MCF 10A (cell line): ENCODE measurements around the gene MATCAP1. TPM values are rescaled to one million over a fixed set of nuclear protein-coding genes. Genes with fewer than 3 reads are reported as not detected.

Experiments used
- BruUV-seq: library from RNA; stranded (reverse); fragments of 400-500 nt; replicated peaks from 2 replicates; lab custom pipeline; 2021; lab: Mats Ljungman, UMichigan
- CTCF ChIA-PET: fragments of 300-600 bp; sonication (Branson Sonifier 250); formaldehyde crosslinking; extraction: SDS; loops from one replicate; lab custom pipeline; 2021; ENCODE audit warnings: antibody characterized with exemption, inconsistent platforms; lab: Yijun Ruan, JAX
- POLR2A ChIA-PET: fragments of 300-600, 350-650 bp; sonication (Branson Sonifier 250); formaldehyde crosslinking; extraction: SDS; loops from one replicate; lab custom pipeline; 2020; ENCODE audit warnings: antibody characterized with exemption, inconsistent platforms; lab: Yijun Ruan, JAX
- DNase-seq: peaks from one replicate; pipeline ENCODE4 v3.0.0-alpha.2; 2018; ENCODE audit not compliant: unreplicated experiment
- H3K27ac Mint-ChIP-seq: one replicate; pipeline ENCODE4 v1.8.0; 2022; ENCODE audit warnings: mild to moderate bottlenecking, low read depth, mixed read lengths; ENCODE audit not compliant: unreplicated experiment
- H3K27me3 Mint-ChIP-seq: one replicate; pipeline ENCODE4 v1.8.0; 2022; ENCODE audit warnings: mixed read lengths; ENCODE audit not compliant: insufficient read depth, unreplicated experiment
- H3K36me3 Mint-ChIP-seq: one replicate; pipeline ENCODE4 v1.8.0; 2022; ENCODE audit warnings: mild to moderate bottlenecking, moderate library complexity, mixed read lengths; ENCODE audit not compliant: insufficient read depth, unreplicated experiment
- H3K4me1 Mint-ChIP-seq: one replicate; pipeline ENCODE4 v1.8.0; 2022; ENCODE audit warnings: mixed read lengths; ENCODE audit not compliant: insufficient read depth, unreplicated experiment
- H3K4me3 Mint-ChIP-seq: one replicate; pipeline ENCODE4 v1.8.0; 2022; ENCODE audit warnings: mild to moderate bottlenecking, moderate library complexity, mixed read lengths; ENCODE audit not compliant: unreplicated experiment
- H3K9me3 Mint-ChIP-seq: one replicate; pipeline ENCODE4 v1.8.0; 2022; ENCODE audit warnings: mixed read lengths; ENCODE audit not compliant: unreplicated experiment
- intact Hi-C: fragments of 100-400 bp; cut with micrococcal nuclease; formaldehyde crosslinking; loops from 2 replicates; pipeline ENCODE4 v1.14.1; 2022
- total RNA-seq: library from RNA; stranded (reverse); gene quantifications from 2 replicates; pipeline ENCODE4 v1.2.3, GENCODE V29; 2022
- TF ChIP-seq, protein P1 (sequence below): fragments of 200-600 bp; IDR thresholded peaks from one replicate; pipeline ENCODE4 v1.8.0; 2022; ENCODE audit warnings: antibody characterized with exemption, mild to moderate bottlenecking; ENCODE audit not compliant: unreplicated experiment

The MATCAP1 gene
- total RNA-seq, 1 experiment from 2014 or later, result 18.1 TPM

GRCh38 chr16:67216612-67217490 lies 33.1 kb upstream of the MATCAP1 start:
- no TSS peak for BruUV-seq
- Mint-ChIP-seq H3K9me3 (no peaks in the 10 kb centered on the region), H3K36me3 (peaks cover 7% of the 10 kb centered on the region), H3K4me1 (peaks cover 15% of the 10 kb centered on the region), H3K27ac (no peak overlapping the region), H3K4me3 (no peak overlapping the region), H3K27me3 (no peaks in the 10 kb centered on the region)
- CTCF ChIA-PET, result interaction anchor here (0.6 to 1.2 kb wide), 4 partner anchors 10 to 240 kb away, joined by 3 to 5 read pairs (median 4); partner anchors contain the start of gene TMEM208
- POLR2A ChIA-PET, result interaction anchor here (1.3 kb wide), 1 partner anchor 10 kb away, joined by 6 read pairs; the partner anchor contains the start of gene TMEM208
- TF ChIP-seq, protein P1, sequence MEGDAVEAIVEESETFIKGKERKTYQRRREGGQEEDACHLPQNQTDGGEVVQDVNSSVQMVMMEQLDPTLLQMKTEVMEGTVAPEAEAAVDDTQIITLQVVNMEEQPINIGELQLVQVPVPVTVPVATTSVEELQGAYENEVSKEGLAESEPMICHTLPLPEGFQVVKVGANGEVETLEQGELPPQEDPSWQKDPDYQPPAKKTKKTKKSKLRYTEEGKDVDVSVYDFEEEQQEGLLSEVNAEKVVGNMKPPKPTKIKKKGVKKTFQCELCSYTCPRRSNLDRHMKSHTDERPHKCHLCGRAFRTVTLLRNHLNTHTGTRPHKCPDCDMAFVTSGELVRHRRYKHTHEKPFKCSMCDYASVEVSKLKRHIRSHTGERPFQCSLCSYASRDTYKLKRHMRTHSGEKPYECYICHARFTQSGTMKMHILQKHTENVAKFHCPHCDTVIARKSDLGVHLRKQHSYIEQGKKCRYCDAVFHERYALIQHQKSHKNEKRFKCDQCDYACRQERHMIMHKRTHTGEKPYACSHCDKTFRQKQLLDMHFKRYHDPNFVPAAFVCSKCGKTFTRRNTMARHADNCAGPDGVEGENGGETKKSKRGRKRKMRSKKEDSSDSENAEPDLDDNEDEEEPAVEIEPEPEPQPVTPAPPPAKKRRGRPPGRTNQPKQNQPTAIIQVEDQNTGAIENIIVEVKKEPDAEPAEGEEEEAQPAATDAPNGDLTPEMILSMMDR, result no peak
- no peak for DNase-seq
- intact Hi-C loops, result no loop called here

- TF ChIP-seq, protein P1, result no peak
- peaks cover 7% of the 10 kb centered on the region for H3K36me3 Mint-ChIP-seq
- no peak overlapping the region for H3K4me3 Mint-ChIP-seq
- DNase-seq, result no peak
- peak overlapping the region; percentile 25 for H3K27ac Mint-ChIP-seq
- H3K27me3 Mint-ChIP-seq, result no peaks in the 10 kb centered on the region
- H3K4me1 Mint-ChIP-seq, result peaks cover 15% of the 10 kb centered on the region
- no TSS peak for BruUV-seq
- CTCF ChIA-PET, result interaction anchor here (0.5 kb wide), 1 partner anchor 175 kb away, joined by 3 read pairs; no protein-coding TSS in a partner anchor
- intact Hi-C loops, result no loop called here
- no peaks in the 10 kb centered on the region for H3K9me3 Mint-ChIP-seq
- POLR2A ChIA-PET, result no interaction called here
These were observed 31.9 kb upstream of the MATCAP1 start for GRCh38 chr16:67215706-67216105.

DNA sequence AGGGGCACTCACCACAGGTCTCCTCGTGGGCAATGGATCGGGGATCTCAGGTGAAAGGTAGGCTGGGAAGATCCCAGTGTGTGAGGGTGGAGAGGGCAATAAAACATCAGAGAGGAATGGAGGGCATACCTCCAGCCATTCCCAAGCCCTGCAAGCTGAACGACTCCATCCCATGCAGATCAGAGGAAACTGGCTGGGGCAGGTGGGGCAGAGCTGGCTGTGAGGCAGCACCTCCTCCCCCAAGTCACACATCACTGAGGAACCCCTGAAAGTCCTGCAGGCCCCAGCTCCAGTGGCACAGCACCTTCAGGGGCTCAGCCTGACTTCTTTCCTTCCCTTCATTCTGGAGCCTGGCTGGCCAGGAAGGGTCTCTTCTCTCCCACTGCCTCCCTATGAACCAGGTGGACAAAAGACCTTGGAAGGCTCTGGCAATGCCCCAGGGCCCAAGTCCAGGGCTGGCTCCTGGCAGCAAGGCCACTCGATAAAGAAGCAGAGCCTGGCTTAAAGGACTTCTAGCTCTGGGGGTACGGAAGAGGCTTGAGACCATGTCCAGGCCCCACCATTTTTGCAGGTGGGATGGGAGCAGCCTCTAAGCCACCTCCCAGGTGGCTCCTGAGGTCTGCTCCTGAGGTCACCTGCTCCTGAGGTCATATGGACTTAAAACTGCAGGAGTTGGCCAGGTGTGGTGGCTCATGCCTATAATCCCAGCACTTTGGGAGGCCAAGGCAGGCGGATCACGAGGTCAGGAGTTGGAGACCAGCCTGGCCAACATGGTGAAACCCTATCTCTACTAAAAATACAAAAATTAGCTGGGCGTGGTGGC lies 29.6 kb upstream of the MATCAP1 start:
- Mint-ChIP-seq H3K27ac (peak overlapping the region; percentile 69), H3K36me3 (peaks cover 7% of the 10 kb centered on the region), H3K9me3 (no peaks in the 10 kb centered on the region), H3K4me3 (peak overlapping the region; percentile 39), H3K4me1 (peaks cover 25% of the 10 kb centered on the region), H3K27me3 (no peaks in the 10 kb centered on the region)
- POLR2A ChIA-PET, result interaction anchor here (0.6 to 9.4 kb wide), 9 partner anchors 10 to 1377 kb away, joined by 3 to 87 read pairs (median 6); partner anchors contain the start of genes ELMO3, FHOD1, MATCAP1 and TMEM208
- no TSS peak for BruUV-seq
- CTCF ChIA-PET, result interaction anchor here (0.6 to 0.9 kb wide), 5 partner anchors 71 to 1308 kb away, joined by 3 read pairs; no protein-coding TSS in a partner anchor
- no peak for DNase-seq
- TF ChIP-seq, protein P1, result no peak
- intact Hi-C loops, result no loop called here
